Measurements from ENCODE around the gene SALL3. TPM values are rescaled to one million over a fixed set of nuclear protein-coding genes. Genes with fewer than 3 reads are reported as not detected.
"Not testable (repeated sequence)": the region's sequence is repeated elsewhere in the genome, so short reads cannot be mapped to it uniquely, and the experiment has no call there.

Gene SALL3
- total RNA-seq, 1 donor from 2014 or later = not detected

- Mint-ChIP-seq H3K27ac (no peak overlapping the region), H3K4me3 (no peak overlapping the region), H3K4me1 (ENCODE audit: low read depth) (no peaks in the 10 kb centered on the region), H3K9me3 (peaks cover 10% of the 10 kb centered on the region), H3K27me3 (ENCODE audit: insufficient read depth) (no peaks in the 10 kb centered on the region), H3K36me3 (ENCODE audit: low read depth) (no peaks in the 10 kb centered on the region)
- no peak for DNase-seq (ENCODE audit: low spot score)
- intact Hi-C loops (cut with micrococcal nuclease) = no loop called here
Measured at GRCh38 chr18:78948707-78949106, 30.9 kb upstream of the SALL3 start.

GRCh38 chr18:78949216-78949615 is 30.4 kb upstream of the SALL3 start:
- H3K27me3 Mint-ChIP-seq (ENCODE audit: insufficient read depth) = no peaks in the 10 kb centered on the region
- H3K9me3 Mint-ChIP-seq = peaks cover 10% of the 10 kb centered on the region
- intact Hi-C loops (cut with micrococcal nuclease) = no loop called here
- no peak overlapping the region for H3K4me3 Mint-ChIP-seq
- H3K36me3 Mint-ChIP-seq (ENCODE audit: low read depth) = no peaks in the 10 kb centered on the region
- no peak for DNase-seq (ENCODE audit: low spot score)
- H3K4me1 Mint-ChIP-seq (ENCODE audit: low read depth) = no peaks in the 10 kb centered on the region
- no peak overlapping the region for H3K27ac Mint-ChIP-seq

GRCh38 chr18:78950386-78950785 is 29.2 kb upstream of the SALL3 start:
- DNase-seq (ENCODE audit: low spot score) = no peak
- Mint-ChIP-seq H3K9me3 (peaks cover 15% of the 10 kb centered on the region), H3K36me3 (ENCODE audit: low read depth) (no peaks in the 10 kb centered on the region), H3K27me3 (ENCODE audit: insufficient read depth) (peaks cover 3% of the 10 kb centered on the region), H3K4me1 (ENCODE audit: low read depth) (no peaks in the 10 kb centered on the region), H3K4me3 (no peak overlapping the region), H3K27ac (no peak overlapping the region)
- intact Hi-C loops (cut with micrococcal nuclease) = no loop called here

GRCh38 chr18:78953566-78953965 is 26.1 kb upstream of the SALL3 start:
- H3K4me3 Mint-ChIP-seq = no peak overlapping the region
- H3K36me3 Mint-ChIP-seq (ENCODE audit: low read depth) = no peaks in the 10 kb centered on the region
- peaks cover 17% of the 10 kb centered on the region for H3K9me3 Mint-ChIP-seq
- DNase-seq (ENCODE audit: low spot score) = no peak
- H3K27me3 Mint-ChIP-seq (ENCODE audit: insufficient read depth) = peaks cover 3% of the 10 kb centered on the region
- H3K27ac Mint-ChIP-seq = no peak overlapping the region
- intact Hi-C loops (cut with micrococcal nuclease) = no loop called here
- no peaks in the 10 kb centered on the region for H3K4me1 Mint-ChIP-seq (ENCODE audit: low read depth)

- no peak for DNase-seq (ENCODE audit: low spot score)
- H3K27ac Mint-ChIP-seq = no peak overlapping the region
- peaks cover 3% of the 10 kb centered on the region for H3K27me3 Mint-ChIP-seq (ENCODE audit: insufficient read depth)
- no peaks in the 10 kb centered on the region for H3K4me1 Mint-ChIP-seq (ENCODE audit: low read depth)
- H3K36me3 Mint-ChIP-seq (ENCODE audit: low read depth) = no peaks in the 10 kb centered on the region
- no peak overlapping the region for H3K4me3 Mint-ChIP-seq
- H3K9me3 Mint-ChIP-seq = peaks cover 17% of the 10 kb centered on the region
- intact Hi-C loops (cut with micrococcal nuclease) = no loop called here
Measured at GRCh38 chr18:78955051-78955450, 24.6 kb upstream of the SALL3 start.

- intact Hi-C loops (cut with micrococcal nuclease) = no loop called here
- peaks cover 12% of the 10 kb centered on the region for H3K9me3 Mint-ChIP-seq
Measured at GRCh38 chr18:78957140-78957539, 22.5 kb upstream of the SALL3 start.

GRCh38 chr18:78960709-78961108 is 18.9 kb upstream of the SALL3 start:
- Mint-ChIP-seq H3K36me3 (ENCODE audit: low read depth) (no peaks in the 10 kb centered on the region), H3K9me3 (peaks cover 18% of the 10 kb centered on the region), H3K27me3 (ENCODE audit: insufficient read depth) (no peaks in the 10 kb centered on the region), H3K27ac (no peak overlapping the region), H3K4me1 (ENCODE audit: low read depth) (no peaks in the 10 kb centered on the region), H3K4me3 (no peak overlapping the region)
- no peak for DNase-seq (ENCODE audit: low spot score)
- intact Hi-C loops (cut with micrococcal nuclease) = no loop called here

More at GRCh38 chr18:78957140-78957539, 22.5 kb upstream of the SALL3 start:
- no peak for DNase-seq (ENCODE audit: low spot score)
- H3K4me3 Mint-ChIP-seq = no peak overlapping the region
- H3K27ac Mint-ChIP-seq = no peak overlapping the region
- H3K36me3 Mint-ChIP-seq (ENCODE audit: low read depth) = no peaks in the 10 kb centered on the region
- no peaks in the 10 kb centered on the region for H3K4me1 Mint-ChIP-seq (ENCODE audit: low read depth)
- peaks cover 3% of the 10 kb centered on the region for H3K27me3 Mint-ChIP-seq (ENCODE audit: insufficient read depth)

GRCh38 chr18:78962098-78962497 is 17.5 kb upstream of the SALL3 start:
- Mint-ChIP-seq H3K27me3 (ENCODE audit: insufficient read depth) (no peaks in the 10 kb centered on the region), H3K4me3 (no peak overlapping the region), H3K9me3 (peaks cover 18% of the 10 kb centered on the region), H3K36me3 (ENCODE audit: low read depth) (no peaks in the 10 kb centered on the region), H3K4me1 (ENCODE audit: low read depth) (no peaks in the 10 kb centered on the region), H3K27ac (no peak overlapping the region)
- intact Hi-C loops (cut with micrococcal nuclease) = no loop called here
- DNase-seq (ENCODE audit: low spot score) = no peak

- DNase-seq (ENCODE audit: low spot score); H3K4me3 Mint-ChIP-seq; H3K27ac Mint-ChIP-seq; intact Hi-C loops (cut with micrococcal nuclease); H3K4me1 Mint-ChIP-seq (ENCODE audit: low read depth); H3K36me3 Mint-ChIP-seq (ENCODE audit: low read depth); H3K27me3 Mint-ChIP-seq (ENCODE audit: insufficient read depth): not testable (repeated sequence)
- peaks cover 18% of the 10 kb centered on the region for H3K9me3 Mint-ChIP-seq
Measured at GRCh38 chr18:78964727-78965126, 14.9 kb upstream of the SALL3 start.

- H3K27me3 Mint-ChIP-seq (ENCODE audit: insufficient read depth) = peaks cover 5% of the 10 kb centered on the region
- H3K9me3 Mint-ChIP-seq = peaks cover 18% of the 10 kb centered on the region
- H3K27ac Mint-ChIP-seq = no peak overlapping the region
- no peaks in the 10 kb centered on the region for H3K36me3 Mint-ChIP-seq (ENCODE audit: low read depth)
- H3K4me1 Mint-ChIP-seq (ENCODE audit: low read depth) = no peaks in the 10 kb centered on the region
- no peak for DNase-seq (ENCODE audit: low spot score)
- H3K4me3 Mint-ChIP-seq = no peak overlapping the region
- intact Hi-C loops (cut with micrococcal nuclease) = no loop called here
Measured at GRCh38 chr18:78965260-78965659, 14.4 kb upstream of the SALL3 start.

- Mint-ChIP-seq H3K9me3 (peaks cover 18% of the 10 kb centered on the region), H3K27ac (no peak overlapping the region), H3K4me3 (no peak overlapping the region), H3K36me3 (ENCODE audit: low read depth) (no peaks in the 10 kb centered on the region), H3K4me1 (ENCODE audit: low read depth) (no peaks in the 10 kb centered on the region), H3K27me3 (ENCODE audit: insufficient read depth) (peaks cover 11% of the 10 kb centered on the region)
- DNase-seq (ENCODE audit: low spot score) = no peak
- intact Hi-C loops (cut with micrococcal nuclease) = no loop called here
Measured at GRCh38 chr18:78965917-78966792, 13.5 kb upstream of the SALL3 start.

- H3K27ac Mint-ChIP-seq = no peak overlapping the region
- no peak for DNase-seq (ENCODE audit: low spot score)
- H3K4me1 Mint-ChIP-seq (ENCODE audit: low read depth) = no peaks in the 10 kb centered on the region
- H3K36me3 Mint-ChIP-seq (ENCODE audit: low read depth) = no peaks in the 10 kb centered on the region
- intact Hi-C loops (cut with micrococcal nuclease) = no loop called here
- peaks cover 17% of the 10 kb centered on the region for H3K9me3 Mint-ChIP-seq
- H3K4me3 Mint-ChIP-seq = no peak overlapping the region
- peaks cover 12% of the 10 kb centered on the region for H3K27me3 Mint-ChIP-seq (ENCODE audit: insufficient read depth)
Measured at GRCh38 chr18:78966793-78967106, 12.9 kb upstream of the SALL3 start.

- intact Hi-C loops (cut with micrococcal nuclease) = no loop called here
- H3K4me3 Mint-ChIP-seq = no peak overlapping the region
- DNase-seq (ENCODE audit: low spot score) = no peak
Measured at GRCh38 chr18:78967692-78968091, 11.9 kb upstream of the SALL3 start.

More at GRCh38 chr18:78967692-78968091, 11.9 kb upstream of the SALL3 start:
- no peaks in the 10 kb centered on the region for H3K4me1 Mint-ChIP-seq (ENCODE audit: low read depth)
- no peak overlapping the region for H3K27ac Mint-ChIP-seq
- H3K9me3 Mint-ChIP-seq = peaks cover 8% of the 10 kb centered on the region
- no peaks in the 10 kb centered on the region for H3K36me3 Mint-ChIP-seq (ENCODE audit: low read depth)
- peaks cover 22% of the 10 kb centered on the region for H3K27me3 Mint-ChIP-seq (ENCODE audit: insufficient read depth)
